C1 segment of cervical spinal cord (tissue), 14 donors: ENCODE measurements around the gene PRR13.

Experiments
- DNase-seq, 14 donors: peaks; one replicate each; lab custom pipeline; 2025; lab: John Stamatoyannopoulos, UW

Gene PRR13

DNA sequence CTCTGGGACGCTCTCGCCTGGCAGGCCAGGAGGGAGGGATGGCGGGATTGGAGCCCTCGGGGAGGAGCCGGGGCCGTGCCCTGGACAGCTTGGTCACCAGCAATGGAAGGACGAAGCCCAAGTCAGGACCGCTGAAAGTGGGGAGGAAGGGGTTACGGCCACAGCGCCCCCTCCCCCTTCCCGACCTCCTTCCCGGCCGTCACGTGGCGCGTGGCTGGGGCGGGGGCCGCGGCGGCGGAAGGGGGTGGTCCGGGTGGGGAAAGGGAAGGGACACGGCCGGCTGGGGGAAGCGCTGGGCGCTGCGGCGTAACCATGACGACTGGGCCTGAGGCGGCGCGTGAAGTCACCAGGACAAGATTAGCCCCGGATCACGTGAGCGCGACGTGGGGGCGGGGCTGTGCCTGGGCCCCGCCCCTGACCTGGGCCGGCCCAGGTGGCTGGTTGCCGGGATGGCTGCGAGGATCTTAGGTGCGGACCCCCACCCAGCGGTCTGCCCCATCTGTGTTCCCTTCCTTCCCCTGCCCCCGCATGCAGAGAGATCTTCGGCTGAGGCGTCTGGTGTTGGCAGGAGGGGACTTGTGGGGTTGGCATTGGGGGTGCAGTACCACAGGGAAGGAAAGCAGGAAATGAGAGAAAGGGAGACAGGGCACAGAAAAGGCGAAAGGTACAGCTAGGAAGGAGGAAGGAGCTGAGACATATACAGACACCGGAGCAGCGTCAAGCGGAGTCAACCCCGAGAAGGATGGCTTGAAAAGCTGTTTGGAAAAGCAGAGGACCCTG lies 51.5 kb downstream of the PRR13 start:
- peak; percentile 56 to 97 (median 87) for DNase-seq

DNA sequence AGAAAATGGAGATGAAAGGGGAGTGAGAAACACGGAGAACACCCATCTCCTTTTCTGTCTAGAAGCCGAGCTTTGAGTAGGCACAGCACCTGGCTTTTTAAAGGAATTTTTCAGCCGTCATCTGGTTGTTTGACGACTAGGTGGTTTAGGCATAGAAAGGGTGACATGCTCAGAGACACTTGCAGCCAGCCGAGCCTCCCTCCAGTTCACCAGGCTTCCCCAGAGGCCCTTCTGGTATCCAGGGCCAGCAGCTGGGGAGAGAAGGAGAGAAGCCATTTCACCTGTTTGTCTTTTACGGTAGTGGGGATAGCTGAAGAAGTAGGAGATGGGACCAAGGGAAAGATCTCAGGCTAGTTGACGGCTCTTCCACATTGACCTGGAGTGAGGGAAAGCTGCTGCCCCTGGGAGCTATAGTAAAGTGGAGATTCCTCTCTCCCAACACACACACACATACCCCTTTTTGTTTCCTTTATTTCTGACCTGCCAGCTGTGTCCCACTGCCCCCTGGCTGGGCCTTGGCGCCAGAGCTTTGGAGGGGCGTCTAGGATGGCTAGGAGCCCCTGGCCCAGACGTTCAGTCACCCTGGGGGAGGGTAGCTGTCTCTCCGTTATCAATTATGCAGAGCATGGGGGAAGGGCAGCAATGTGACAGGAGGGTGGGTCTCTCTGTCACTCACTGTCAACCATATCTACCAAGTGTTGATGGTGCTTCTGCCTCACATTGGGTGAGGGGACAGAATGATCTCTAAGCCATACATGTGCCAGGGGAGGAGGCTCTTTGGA lies 52.3 kb downstream of the PRR13 start:
- peak in 1 of 14 donors; percentile 20 for DNase-seq
